ENCODE data around the gene LEPROT. TPM values are rescaled to one million over a fixed set of nuclear protein-coding genes. Genes with fewer than 3 reads are reported as not detected.

The LEPROT gene
- total and polyA plus RNA-seq, 10 donors: 12.5 to 104 (median 68.6) TPM

DNA sequence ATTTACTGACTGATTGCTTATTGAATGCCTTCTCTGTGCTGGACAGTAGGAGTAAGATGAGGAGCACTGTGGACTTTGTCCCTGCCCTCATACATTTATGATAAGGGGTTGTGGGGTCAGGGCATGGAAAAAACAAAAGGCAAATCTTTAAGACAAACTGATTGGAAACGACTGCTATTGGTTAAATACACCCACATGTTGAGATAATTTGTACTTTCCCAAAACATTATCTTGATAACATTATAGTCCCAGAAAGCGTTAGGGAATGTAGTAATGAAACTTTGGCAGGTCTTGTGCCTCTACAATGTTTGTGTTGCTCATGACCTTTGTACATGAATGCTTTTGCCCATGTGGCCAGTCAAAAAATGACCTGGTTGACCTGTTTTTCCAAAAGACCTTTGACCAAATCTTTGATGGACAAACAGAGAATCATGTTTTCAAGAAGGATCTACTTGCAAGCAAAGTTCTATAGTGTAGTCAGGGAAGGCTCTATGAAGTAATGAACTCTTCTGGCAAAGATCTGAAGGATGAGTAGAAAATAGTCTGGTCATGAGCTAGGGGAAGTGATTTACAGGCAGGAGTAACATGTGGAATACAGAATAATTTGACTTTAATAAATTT is 50.9 kb downstream of the LEPROT start:
- no peak for DNase-seq
- TF ChIP-seq, protein P1, sequence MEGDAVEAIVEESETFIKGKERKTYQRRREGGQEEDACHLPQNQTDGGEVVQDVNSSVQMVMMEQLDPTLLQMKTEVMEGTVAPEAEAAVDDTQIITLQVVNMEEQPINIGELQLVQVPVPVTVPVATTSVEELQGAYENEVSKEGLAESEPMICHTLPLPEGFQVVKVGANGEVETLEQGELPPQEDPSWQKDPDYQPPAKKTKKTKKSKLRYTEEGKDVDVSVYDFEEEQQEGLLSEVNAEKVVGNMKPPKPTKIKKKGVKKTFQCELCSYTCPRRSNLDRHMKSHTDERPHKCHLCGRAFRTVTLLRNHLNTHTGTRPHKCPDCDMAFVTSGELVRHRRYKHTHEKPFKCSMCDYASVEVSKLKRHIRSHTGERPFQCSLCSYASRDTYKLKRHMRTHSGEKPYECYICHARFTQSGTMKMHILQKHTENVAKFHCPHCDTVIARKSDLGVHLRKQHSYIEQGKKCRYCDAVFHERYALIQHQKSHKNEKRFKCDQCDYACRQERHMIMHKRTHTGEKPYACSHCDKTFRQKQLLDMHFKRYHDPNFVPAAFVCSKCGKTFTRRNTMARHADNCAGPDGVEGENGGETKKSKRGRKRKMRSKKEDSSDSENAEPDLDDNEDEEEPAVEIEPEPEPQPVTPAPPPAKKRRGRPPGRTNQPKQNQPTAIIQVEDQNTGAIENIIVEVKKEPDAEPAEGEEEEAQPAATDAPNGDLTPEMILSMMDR (IDR thresholded peaks at IDR 0.05 in 8 of 11, conservative IDR thresholded peaks at IDR 0.05 in 3 of 11): no peak
- TF ChIP-seq POLR2A (IDR thresholded peaks at IDR 0.05): no peak
- no peak for TF ChIP-seq POLR2AphosphoS5 (IDR thresholded peaks at IDR 0.05)
- no peaks in the 10 kb centered on the region for H3K4me1 ChIP-seq
- H3K4me3 ChIP-seq: no peak overlapping the region
- 40 to 81% (median 66%) methylated on average over 2 of the region's 2 CpGs for WGBS, 5 donors
- no peaks in the 10 kb centered on the region for H3K36me3 ChIP-seq
- H3K27ac ChIP-seq: no peak overlapping the region
- H3K9me3 ChIP-seq: peaks cover 0 to 6% (median 0%) of the 10 kb centered on the region in 8 donors
- intact Hi-C loops (cut with DNase I; ENCODE audit: low total_unique reads): no loop called here
- H3K27me3 ChIP-seq (replicated peaks in 1 of 7): no peaks in the 10 kb centered on the region

DNA sequence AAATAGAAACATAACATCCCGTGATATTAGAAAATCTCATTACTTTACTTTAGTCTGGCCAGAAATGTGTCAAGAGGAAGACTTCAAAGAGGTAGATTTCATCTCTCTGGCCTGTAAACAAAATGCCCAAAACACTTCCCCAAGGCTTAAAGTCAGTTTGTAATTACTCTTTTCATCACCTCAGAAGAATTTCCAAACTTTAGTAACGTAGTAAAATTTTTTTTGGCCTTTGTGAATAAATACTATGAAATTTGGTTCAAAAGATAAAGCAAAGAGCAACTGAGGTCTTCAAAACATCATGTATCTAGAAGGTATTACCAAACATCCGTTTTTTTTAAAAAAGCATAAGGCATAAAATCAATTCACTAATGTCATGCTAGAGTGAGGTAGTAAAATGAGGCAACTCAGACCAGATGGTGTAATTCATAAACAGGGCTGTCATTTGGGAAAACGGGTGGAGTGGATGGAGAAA is 51.4 kb downstream of the LEPROT start:
- TF ChIP-seq POLR2A (IDR thresholded peaks at IDR 0.05) (no peak), POLR2AphosphoS5 (IDR thresholded peaks at IDR 0.05) (no peak)
- TF ChIP-seq, protein P1 (IDR thresholded peaks at IDR 0.05 in 8 of 11, conservative IDR thresholded peaks at IDR 0.05 in 3 of 11): no peak
- no peaks in the 10 kb centered on the region for H3K36me3 ChIP-seq
- no peak overlapping the region for H3K27ac ChIP-seq
- intact Hi-C loops (cut with DNase I; ENCODE audit: low total_unique reads): no loop called here
- no peak overlapping the region for H3K4me3 ChIP-seq
- WGBS, 5 donors: 76 to 89% (median 79%) methylated on average over 4 of the region's 4 CpGs
- peaks cover 0 to under 1% (median 0%) of the 10 kb centered on the region in 8 donors for H3K9me3 ChIP-seq
- H3K4me1 ChIP-seq: no peaks in the 10 kb centered on the region
- no peak for DNase-seq
- H3K27me3 ChIP-seq (replicated peaks in 1 of 7): no peaks in the 10 kb centered on the region

DNA sequence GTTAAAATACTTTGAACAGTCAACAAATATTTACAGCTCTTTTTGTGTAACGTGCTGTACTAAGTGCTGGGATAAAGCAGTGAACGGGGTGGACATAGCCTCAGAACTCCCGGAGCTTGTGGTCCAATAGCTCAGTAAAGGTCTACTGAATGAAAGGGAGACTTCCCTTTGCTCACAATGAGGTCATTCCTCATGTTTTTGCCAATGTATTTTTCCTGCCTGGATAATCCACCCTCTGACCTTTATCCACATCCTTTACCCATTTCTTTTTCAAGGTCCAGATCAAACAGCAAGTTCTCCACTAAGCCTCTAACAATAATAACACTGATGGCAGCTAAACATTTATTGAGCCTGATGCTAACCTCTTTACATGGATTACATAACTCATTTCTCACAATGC is 55.9 kb downstream of the LEPROT start:
- Histone ChIP-seq H3K4me3 (no peak overlapping the region), H3K9me3 (no peaks in the 10 kb centered on the region), H3K4me1 (no peaks in the 10 kb centered on the region), H3K27me3 (replicated peaks in 1 of 7) (no peaks in the 10 kb centered on the region), H3K36me3 (no peaks in the 10 kb centered on the region), H3K27ac (peak overlapping the region in 1 of 8 donors; percentile 28)
- intact Hi-C loops (cut with DNase I; ENCODE audit: low total_unique reads): no loop called here
- TF ChIP-seq, protein P1 (IDR thresholded peaks at IDR 0.05 in 8 of 11, conservative IDR thresholded peaks at IDR 0.05 in 3 of 11): no peak
- TF ChIP-seq POLR2AphosphoS5 (IDR thresholded peaks at IDR 0.05) (no peak), POLR2A (IDR thresholded peaks at IDR 0.05) (no peak)
- DNase-seq: no peak
- WGBS, 5 donors: 61 to 86% (median 74%) methylated on average over 3 of the region's 3 CpGs

DNA sequence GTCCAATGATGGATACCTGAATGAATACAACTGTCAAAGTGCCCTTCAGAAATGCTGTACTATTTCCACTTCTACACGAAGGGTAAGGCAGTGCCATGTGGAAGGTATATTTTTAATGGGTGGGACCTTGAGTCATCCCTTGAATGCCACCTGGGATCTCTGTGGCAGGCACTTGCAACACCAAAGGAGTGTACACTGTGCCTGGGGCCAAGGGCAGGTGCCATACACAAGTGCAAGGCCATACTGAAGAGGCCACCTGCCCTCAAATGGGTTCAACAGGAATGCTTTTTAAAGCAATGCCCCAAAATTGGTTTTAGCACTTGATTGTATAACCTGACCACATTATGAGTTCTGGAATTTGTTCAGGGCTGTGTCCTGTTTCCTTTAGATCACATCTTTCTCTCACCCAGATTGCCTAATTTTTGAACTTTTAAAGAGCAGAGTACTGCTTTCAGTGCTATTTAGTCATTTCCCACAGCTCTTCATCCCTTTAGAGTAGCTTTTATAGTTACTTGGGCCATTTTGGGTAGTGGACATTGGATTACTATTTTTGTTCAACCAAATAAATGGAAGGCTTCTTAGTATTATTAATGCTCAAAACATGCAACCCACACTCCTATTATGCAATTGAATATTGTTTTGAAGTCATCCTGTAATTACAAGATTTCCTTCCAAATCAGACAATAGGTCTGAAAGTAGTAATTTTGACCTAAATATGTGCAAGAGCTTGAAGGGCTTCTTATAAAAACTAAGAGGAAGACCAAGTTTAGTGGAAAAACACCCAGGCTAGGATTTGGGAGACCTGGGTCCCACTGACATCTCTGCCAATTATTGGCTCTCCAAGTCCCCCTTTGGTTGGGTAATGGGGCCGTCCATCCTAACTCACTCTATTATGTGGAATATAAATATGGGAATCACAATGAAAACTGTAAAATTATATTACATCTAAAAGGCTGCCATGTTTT is 57.2 kb downstream of the LEPROT start:
- Histone ChIP-seq H3K4me1 (no peaks in the 10 kb centered on the region), H3K27ac (no peak overlapping the region), H3K4me3 (no peak overlapping the region), H3K9me3 (no peaks in the 10 kb centered on the region), H3K36me3 (no peaks in the 10 kb centered on the region), H3K27me3 (replicated peaks in 1 of 7) (no peaks in the 10 kb centered on the region)
- no peak for TF ChIP-seq POLR2AphosphoS5 (IDR thresholded peaks at IDR 0.05)
- TF ChIP-seq, protein P1 (IDR thresholded peaks at IDR 0.05 in 8 of 11, conservative IDR thresholded peaks at IDR 0.05 in 3 of 11): no peak
- TF ChIP-seq POLR2A (IDR thresholded peaks at IDR 0.05): no peak
- 76 to 91% (median 86%) methylated on average over 2 of the region's 2 CpGs for WGBS, 5 donors
- no peak for DNase-seq
- intact Hi-C loops (cut with DNase I; ENCODE audit: low total_unique reads): no loop called here

All from spleen (tissue), 11 donors.